AG09309 (cell line): ENCODE measurements around the gene SMOC2.

ENCODE experiments used
- DNase-seq: peaks from one replicate; pipeline ENCODE4 v3.0.0-alpha.2; 2010; ENCODE audit warnings: low read depth
- H3K4me3 ChIP-seq: 2 replicates; pipeline ENCODE4 v1.5.1; 2011; ENCODE audit warnings: mild to moderate bottlenecking, low read depth, low read length, moderate library complexity; ENCODE audit not compliant: control insufficient read depth
- CTCF ChIP-seq: IDR thresholded peaks from 2 replicates; pipeline ENCODE4 v1.5.1; 2011; ENCODE audit warnings: mild to moderate bottlenecking, low read depth, low read length, inconsistent platforms; ENCODE audit not compliant: insufficient read depth, control insufficient read depth; ENCODE audit errors: missing control alignments

The SMOC2 gene

DNA sequence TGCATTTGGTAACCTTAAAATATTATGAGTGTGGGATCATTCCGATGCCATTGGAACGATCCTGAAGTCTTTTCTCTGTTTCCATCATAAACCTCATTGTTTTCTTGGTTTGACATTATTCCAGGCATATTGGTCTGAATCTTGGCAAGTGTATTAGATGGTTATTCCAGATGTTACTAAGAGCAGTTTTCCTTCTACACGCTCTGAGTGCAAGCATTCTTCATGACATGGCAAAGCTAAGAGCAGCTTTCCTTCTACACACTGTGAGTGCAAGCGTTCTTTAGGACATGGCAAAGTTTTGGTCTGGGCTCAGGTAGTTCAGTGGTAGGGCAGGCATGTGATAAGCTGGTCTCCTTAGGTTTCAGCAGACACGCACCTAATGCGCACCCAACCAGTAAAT lies 53.0 kb downstream of the SMOC2 start:
- no peak overlapping the region for H3K4me3 ChIP-seq
- no peak for DNase-seq
- no peak for TF ChIP-seq CTCF

- no peak for TF ChIP-seq CTCF
- no peak overlapping the region for H3K4me3 ChIP-seq
- DNase-seq = no peak
Measured at GRCh38 chr6:168494726-168495125, 53.7 kb downstream of the SMOC2 start.

GRCh38 chr6:168495133-168495532 lies 54.1 kb downstream of the SMOC2 start:
- no peak for TF ChIP-seq CTCF
- H3K4me3 ChIP-seq = no peak overlapping the region
- DNase-seq = no peak

DNA sequence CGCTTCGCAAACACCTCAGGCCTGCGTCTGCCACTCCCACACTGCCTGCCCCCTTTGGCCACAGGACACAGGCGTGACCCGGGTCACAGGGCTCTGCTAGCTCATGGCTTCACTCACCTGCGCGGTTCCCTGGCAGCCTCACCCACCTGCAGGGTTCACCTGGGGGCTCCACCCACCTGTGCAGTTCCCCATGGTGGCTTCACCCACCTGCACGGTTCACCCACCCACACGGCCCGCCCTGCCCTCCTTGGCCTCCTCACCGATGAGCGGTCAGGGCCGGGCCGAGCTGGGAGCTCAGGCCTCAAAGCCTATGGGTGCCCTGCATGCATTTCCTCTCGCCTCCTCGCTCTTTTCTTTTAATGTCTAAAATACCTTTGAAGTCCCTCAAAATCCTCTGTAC lies 54.7 kb downstream of the SMOC2 start:
- no peak for DNase-seq
- TF ChIP-seq CTCF = no peak
- H3K4me3 ChIP-seq = no peak overlapping the region

DNA sequence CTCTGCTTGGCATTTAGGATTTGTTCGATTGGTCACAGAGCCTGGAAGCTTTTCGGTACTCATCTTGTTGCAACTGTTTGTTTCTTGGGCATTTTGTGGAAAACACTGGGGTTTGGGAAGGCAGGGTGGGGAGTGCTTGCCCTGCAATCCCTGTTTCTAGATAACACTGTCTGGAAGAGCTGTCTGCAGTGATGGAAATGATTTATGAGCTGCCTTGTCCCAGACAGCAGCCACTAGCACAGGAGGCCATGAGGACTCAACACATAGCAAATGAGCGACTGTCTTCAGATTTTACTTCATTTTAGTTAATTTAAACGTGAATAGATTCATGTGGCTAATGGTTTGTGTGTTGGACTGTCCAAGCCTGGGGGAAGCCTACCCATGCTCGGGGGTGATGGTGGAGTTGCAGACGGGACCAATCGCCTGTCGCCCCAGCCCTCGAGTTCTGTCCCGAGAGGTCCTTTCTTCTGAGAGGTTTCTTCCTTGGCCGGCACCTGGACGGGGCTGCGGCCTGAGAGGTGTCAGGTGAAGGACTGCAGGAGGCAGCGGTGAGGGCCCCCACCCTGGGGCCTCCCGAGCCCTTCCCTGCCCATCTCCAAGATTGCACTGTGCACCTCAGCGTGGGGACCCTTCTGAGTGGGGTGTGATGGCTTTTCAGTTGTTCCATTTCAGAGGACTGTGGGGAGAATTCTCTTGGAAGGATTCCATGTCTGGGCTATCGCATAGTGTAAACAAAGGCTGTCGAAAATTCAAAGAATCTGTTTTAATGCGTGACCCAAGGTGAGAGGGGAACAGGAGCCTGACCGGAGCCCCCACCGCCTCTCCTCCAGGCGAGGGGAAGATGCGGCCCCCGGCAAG lies 55.4 kb downstream of the SMOC2 start:
- no peak for DNase-seq
- no peak for TF ChIP-seq CTCF

DNA sequence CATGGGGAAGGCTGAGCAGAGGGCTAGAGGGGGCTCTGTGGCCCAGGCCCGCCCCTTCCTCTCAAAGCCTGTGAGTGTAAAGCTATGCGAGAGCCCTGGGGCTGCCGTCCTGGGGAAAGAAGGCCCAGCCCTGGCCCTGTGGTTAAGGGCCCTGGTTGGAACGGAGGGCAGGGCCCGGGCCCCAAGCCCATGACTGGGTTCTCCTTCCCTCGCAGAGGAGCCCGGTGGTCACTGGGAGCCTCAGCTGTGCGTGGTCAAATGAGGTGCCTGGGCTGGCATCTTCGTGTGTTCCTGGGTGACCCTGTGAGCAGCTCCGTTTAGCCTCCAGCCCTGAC lies 56.0 kb downstream of the SMOC2 start:
- DNase-seq = no peak
- no peak for TF ChIP-seq CTCF
- H3K4me3 ChIP-seq = no peak overlapping the region

More for the DNA sequence above, 55.4 kb downstream of the SMOC2 start:
- no peak overlapping the region for H3K4me3 ChIP-seq

DNA sequence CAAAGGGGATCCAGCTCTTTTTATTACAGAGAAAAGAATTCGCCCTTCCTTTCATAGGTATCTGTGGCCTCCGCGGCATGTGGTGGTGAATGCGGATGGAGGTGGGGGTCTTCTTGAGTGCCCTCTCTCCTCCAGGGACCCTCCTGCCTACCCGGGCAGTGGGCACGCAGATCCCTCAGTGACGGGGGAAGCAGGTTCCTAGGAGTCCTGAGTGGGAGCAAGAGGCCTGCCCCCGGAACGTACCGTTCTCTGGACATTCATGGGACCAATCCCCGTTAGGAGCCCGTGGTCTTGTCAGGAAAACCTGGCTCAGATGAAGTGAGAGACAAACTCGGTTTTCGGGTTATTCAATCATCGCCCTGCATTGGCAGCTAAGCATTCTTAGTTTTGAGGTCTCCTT lies 56.4 kb downstream of the SMOC2 start:
- DNase-seq = no peak
- no peak for TF ChIP-seq CTCF
- H3K4me3 ChIP-seq = no peak overlapping the region
